Measurements from ENCODE around the gene CLEC16A.
"Not testable (repeated sequence)": the region's sequence is repeated elsewhere in the genome, so short reads cannot be mapped to it uniquely, and the experiment has no call there.

CLEC16A gene

GRCh38 chr16:10923650-10924214 lies 20.6 kb upstream of the CLEC16A start:
- no peak for DNase-seq (ENCODE audit: low read depth, low spot score)

GRCh38 chr16:10925285-10925684 lies 19.1 kb upstream of the CLEC16A start:
- DNase-seq (ENCODE audit: low read depth, low spot score): not testable (repeated sequence)

GRCh38 chr16:10926094-10926493 lies 18.3 kb upstream of the CLEC16A start:
- DNase-seq (ENCODE audit: low read depth, low spot score): no peak

GRCh38 chr16:10926867-10927266 lies 17.5 kb upstream of the CLEC16A start:
- no peak for DNase-seq (ENCODE audit: low read depth, low spot score)

- DNase-seq (ENCODE audit: low read depth, low spot score): no peak
Measured at GRCh38 chr16:10927497-10928112, 16.8 kb upstream of the CLEC16A start.

GRCh38 chr16:10929097-10929496 lies 15.3 kb upstream of the CLEC16A start:
- DNase-seq (ENCODE audit: low read depth, low spot score): not testable (repeated sequence)

GRCh38 chr16:10929853-10930754 lies 14.3 kb upstream of the CLEC16A start:
- DNase-seq (ENCODE audit: low read depth, low spot score): no peak

GRCh38 chr16:10930755-10931093 lies 13.6 kb upstream of the CLEC16A start:
- DNase-seq (ENCODE audit: low read depth, low spot score): no peak

- no peak for DNase-seq (ENCODE audit: low read depth, low spot score)
Measured at GRCh38 chr16:10931134-10931533, 13.2 kb upstream of the CLEC16A start.

- DNase-seq (ENCODE audit: low read depth, low spot score): no peak
Measured at GRCh38 chr16:10931977-10932632, 12.3 kb upstream of the CLEC16A start.

GRCh38 chr16:10932959-10933710 lies 11.2 kb upstream of the CLEC16A start:
- DNase-seq (ENCODE audit: low read depth, low spot score): no peak

- DNase-seq (ENCODE audit: low read depth, low spot score): no peak
Measured at GRCh38 chr16:10933865-10934264, 10.5 kb upstream of the CLEC16A start.

GRCh38 chr16:10934325-10935107 lies 9.8 kb upstream of the CLEC16A start:
- DNase-seq (ENCODE audit: low read depth, low spot score): no peak

- DNase-seq (ENCODE audit: low read depth, low spot score): no peak
Measured at GRCh38 chr16:10935226-10935915, 9.0 kb upstream of the CLEC16A start.

GRCh38 chr16:10936272-10936984 lies 7.9 kb upstream of the CLEC16A start:
- no peak for DNase-seq (ENCODE audit: low read depth, low spot score)

- no peak for DNase-seq (ENCODE audit: low read depth, low spot score)
Measured at GRCh38 chr16:10937068-10937859, 7.1 kb upstream of the CLEC16A start.

GRCh38 chr16:10938321-10938720 lies 6.0 kb upstream of the CLEC16A start:
- no peak for DNase-seq (ENCODE audit: low read depth, low spot score)

GRCh38 chr16:10938796-10939648 lies 5.3 kb upstream of the CLEC16A start:
- no peak for DNase-seq (ENCODE audit: low read depth, low spot score)

Data from activated naive CD8-positive, alpha-beta T cell treated with anti-CD3 and anti-CD28 coated beads, Interleukin-2, amount 50 U/mL, for 16 hours (primary cell).